ENCODE results near the gene DHX9.
A peak's percentile ranks its signal among the peaks of the same experiment; 100 is the strongest.
"Not testable (repeated sequence)": the region's sequence is repeated elsewhere in the genome, so short reads cannot be mapped to it uniquely, and the experiment has no call there.

DHX9 gene

GRCh38 chr1:182897696-182898095 lies 58.5 kb downstream of the DHX9 start:
- no peak for DNase-seq

GRCh38 chr1:182901946-182902345 lies 62.8 kb downstream of the DHX9 start:
- DNase-seq: not testable (repeated sequence)

DNA sequence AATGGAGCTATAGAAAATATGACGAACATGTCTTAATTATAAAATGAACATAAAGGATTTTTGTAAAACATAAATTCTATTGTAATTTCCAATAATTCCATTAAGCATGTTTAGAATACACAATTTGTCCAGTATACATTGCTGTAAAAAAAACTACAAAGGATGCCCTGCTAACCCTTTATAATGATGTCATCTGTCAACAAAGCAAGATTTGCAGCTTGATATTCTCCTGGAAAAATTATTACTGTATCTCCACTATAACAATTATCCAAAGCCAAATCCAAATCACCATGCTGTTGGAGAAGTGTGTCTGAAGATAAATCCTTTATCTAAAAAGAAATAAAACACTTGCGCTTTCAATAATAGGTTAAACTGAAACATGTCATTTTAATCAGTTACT lies 66.2 kb downstream of the DHX9 start:
- no peak for DNase-seq

GRCh38 chr1:182909578-182909977 lies 70.4 kb downstream of the DHX9 start:
- no peak for DNase-seq

GRCh38 chr1:182910143-182910542 lies 71.0 kb downstream of the DHX9 start:
- no peak for DNase-seq

- DNase-seq: no peak
Measured at GRCh38 chr1:182913401-182913800, 74.3 kb downstream of the DHX9 start.

DNA sequence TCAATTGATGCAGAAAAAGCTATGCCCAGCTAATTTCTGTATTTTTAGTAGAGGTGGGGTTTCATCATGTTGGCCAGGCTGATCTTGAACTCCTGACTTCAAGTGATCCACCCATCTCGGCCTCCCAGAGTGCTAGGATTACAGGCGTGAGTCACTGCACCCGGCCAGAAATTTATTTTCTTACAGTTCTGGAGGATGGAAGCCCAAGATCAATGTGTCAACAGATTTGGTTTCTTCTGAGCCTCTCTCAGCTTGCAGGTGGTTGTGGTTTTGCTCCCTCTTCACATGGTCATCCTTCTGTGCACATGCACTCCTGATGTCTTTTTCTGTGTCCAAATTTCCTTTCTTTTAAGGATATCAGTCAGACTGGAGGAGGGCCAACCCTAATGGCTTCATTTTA lies 78.2 kb downstream of the DHX9 start:
- DNase-seq: peak; percentile 29

DNA sequence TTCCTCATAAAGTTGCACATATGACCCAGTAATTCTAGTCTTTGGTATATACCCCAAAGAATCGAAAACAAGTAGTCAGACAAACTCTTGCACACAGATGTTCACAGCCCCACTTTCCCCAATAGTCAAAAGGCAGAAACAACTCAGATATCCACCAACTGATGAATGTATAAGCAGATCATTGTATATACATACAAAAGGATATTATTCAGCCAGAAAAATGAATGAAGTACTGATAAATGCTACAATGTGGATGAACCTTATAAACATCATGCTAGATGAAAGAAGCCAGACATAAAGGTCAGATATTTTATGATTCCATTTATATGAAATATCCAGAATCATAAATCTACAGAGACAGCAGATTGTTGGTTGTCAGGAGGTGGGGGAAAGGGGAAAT lies 86.5 kb downstream of the DHX9 start:
- DNase-seq: no peak

DNA sequence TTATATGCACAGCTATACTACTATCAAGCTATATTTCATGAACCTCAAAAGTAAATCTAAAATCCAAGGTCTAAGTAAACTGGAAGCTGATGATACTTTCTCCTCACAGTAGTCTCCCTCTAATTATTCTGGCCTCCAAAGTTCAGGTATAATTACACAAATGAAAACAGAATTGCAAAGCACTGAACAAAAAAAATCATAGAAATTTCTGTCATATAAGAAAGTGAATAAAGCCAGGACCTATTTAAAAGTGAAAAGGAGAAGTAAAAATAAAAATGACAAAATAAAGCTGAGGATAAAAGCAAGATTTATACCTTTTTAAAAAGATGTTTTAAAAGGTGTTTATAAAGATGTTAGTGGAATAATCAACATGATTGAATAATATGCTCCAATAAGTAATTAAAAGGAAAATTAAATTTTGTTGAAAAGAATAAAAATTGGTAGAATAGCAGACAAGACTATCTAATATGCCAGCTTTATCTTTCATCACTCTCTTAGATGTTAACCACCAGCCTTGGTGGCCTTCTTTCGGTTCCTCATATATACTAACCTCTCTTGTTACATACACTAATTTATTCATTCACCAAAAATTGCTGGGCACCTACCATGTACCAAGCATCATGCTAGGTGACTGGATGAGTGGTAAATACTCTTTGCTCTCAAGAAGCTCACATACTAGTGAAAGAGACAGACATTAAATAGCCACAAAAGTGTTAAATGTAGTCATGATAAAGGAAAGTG lies 88.7 kb downstream of the DHX9 start:
- DNase-seq: no peak

GRCh38 chr1:182930985-182931384 lies 91.8 kb downstream of the DHX9 start:
- no peak for DNase-seq

GRCh38 chr1:182935716-182936115 lies 96.6 kb downstream of the DHX9 start:
- no peak for DNase-seq
